ENCODE measurements around the gene ZNF724.

ZNF724 gene

GRCh38 chr19:23241419-23241818 is 8.8 kb downstream of the ZNF724 start:
- DNase-seq (ENCODE audit: low spot score): no peak

- no peak for DNase-seq (ENCODE audit: low spot score)
These were observed 27.1 kb downstream of the ZNF724 start for GRCh38 chr19:23222998-23223652.

GRCh38 chr19:23203841-23204344 is 46.3 kb downstream of the ZNF724 start:
- no peak for DNase-seq (ENCODE audit: low spot score)

- DNase-seq (ENCODE audit: low spot score): no peak
These were observed 59.9 kb downstream of the ZNF724 start for GRCh38 chr19:23190341-23190740.

GRCh38 chr19:23183251-23183650 is 66.9 kb downstream of the ZNF724 start:
- DNase-seq (ENCODE audit: low spot score): no peak

All from SW480 (cell line).